Karpas-422 (cell line): ENCODE data around the gene CENPC. TPM values are rescaled to one million over a fixed set of nuclear protein-coding genes. Genes with fewer than 3 reads are reported as not detected.
A peak's percentile ranks its signal among the peaks of the same experiment; 100 is the strongest.
"Not testable (repeated sequence)": the region's sequence is repeated elsewhere in the genome, so short reads cannot be mapped to it uniquely, and the experiment has no call there.

ENCODE experiments used
- DNase-seq: peaks from one replicate; pipeline ENCODE4 v3.0.0-alpha.2; 2015
- H2AFZ ChIP-seq: fragments of 200-600 bp; sonication (generic); 2 replicates; pipeline ENCODE4 v1.6.1; 2014; ENCODE audit warnings: antibody characterized with exemption, low read length, mixed read lengths
- H3K27ac ChIP-seq: fragments of 200-600 bp; sonication (generic); 2 replicates; pipeline ENCODE4 v1.5.1; 2014; ENCODE audit warnings: mild to moderate bottlenecking, low read length, moderate library complexity
- H3K27me3 ChIP-seq: fragments of 200-600 bp; sonication (generic); 2 replicates; pipeline ENCODE4 v1.6.1; 2014; ENCODE audit warnings: low read length, mixed read lengths
- H3K36me3 ChIP-seq: fragments of 200-600 bp; sonication (generic); 2 replicates; pipeline ENCODE4 v1.6.1; 2014; ENCODE audit warnings: low read length, mixed read lengths; ENCODE audit not compliant: insufficient read depth
- H3K4me1 ChIP-seq: fragments of 200-600 bp; sonication (generic); 2 replicates; pipeline ENCODE4 v1.6.1; 2014; ENCODE audit warnings: mild to moderate bottlenecking, low read length, mixed read lengths
- H3K4me2 ChIP-seq: fragments of 200-600 bp; sonication (generic); 2 replicates; pipeline ENCODE4 v1.6.1; 2014; ENCODE audit warnings: low read length, low read depth, mild to moderate bottlenecking; ENCODE audit not compliant: poor library complexity, severe bottlenecking
- H3K4me3 ChIP-seq: fragments of 200-600 bp; sonication (generic); 2 replicates; pipeline ENCODE4 v1.5.1; 2014; ENCODE audit warnings: mild to moderate bottlenecking, antibody characterized with exemption, low read length, mixed read lengths
- H3K79me2 ChIP-seq: fragments of 200-600 bp; sonication (generic); 2 replicates; pipeline ENCODE4 v1.6.1; 2014; ENCODE audit warnings: mild to moderate bottlenecking, low read length, mixed read lengths
- H3K9ac ChIP-seq: fragments of 200-600 bp; sonication (generic); 2 replicates; pipeline ENCODE4 v1.6.0; 2014; ENCODE audit warnings: low read length
- H3K9me2 ChIP-seq: fragments of 200-600 bp; sonication (generic), shearing (Covaris generic); replicated peaks from 2 replicates; pipeline ENCODE4 v1.6.0; 2014; ENCODE audit warnings: mild to moderate bottlenecking, low read length, moderate library complexity; ENCODE audit not compliant: insufficient read depth
- H3K9me3 ChIP-seq: fragments of 300-700, 200-600 bp; sonication (generic); 2 replicates; pipeline ENCODE4 v1.6.1; 2014; ENCODE audit warnings: low read length, mixed read lengths
- H4K20me1 ChIP-seq: fragments of 200-600 bp; sonication (generic); 2 replicates; pipeline ENCODE4 v1.6.1; 2014; ENCODE audit warnings: mild to moderate bottlenecking, antibody characterized with exemption, low read length, low read depth; ENCODE audit not compliant: insufficient read depth
- total RNA-seq: library from RNA; depleted of rRNA; stranded (reverse); fragments of >200 nt; shearing (Covaris generic); gene quantifications from 2 replicates; pipeline ENCODE4 v1.2.3, GENCODE V29; 2014; ENCODE audit warnings: low replicate concordance

Gene CENPC
- total RNA-seq, 1 experiment from 2014 or later: 44.5 TPM

- Histone ChIP-seq H3K4me1 (peaks cover 57% of the 10 kb centered on the region), H4K20me1 (no peaks in the 10 kb centered on the region), H3K9me3 (no peaks in the 10 kb centered on the region), H2AFZ (peak within 1 kb of the TSS; percentile 77), H3K4me3 (peak within 1 kb of the TSS; percentile 88), H3K79me2 (peaks cover 51% of the 10 kb centered on the region), H3K36me3 (no peaks in the 10 kb centered on the region), H3K27me3 (no peaks in the 10 kb centered on the region), H3K27ac (peak within 1 kb of the TSS; percentile 89), H3K4me2 (peak within 1 kb of the TSS; percentile 89), H3K9ac (peak within 1 kb of the TSS; percentile 84), H3K9me2 (no peaks in the 10 kb centered on the region)
- DNase-seq: peak; percentile 93
These were observed 13.2 kb upstream of the CENPC start, which contains the start of gene STAP1 for GRCh38 chr4:67558493-67558892. STAP1 (plus strand) TSS chr4:67558727; CDS start chr4:67558810, 83 bp downstream.

DNA sequence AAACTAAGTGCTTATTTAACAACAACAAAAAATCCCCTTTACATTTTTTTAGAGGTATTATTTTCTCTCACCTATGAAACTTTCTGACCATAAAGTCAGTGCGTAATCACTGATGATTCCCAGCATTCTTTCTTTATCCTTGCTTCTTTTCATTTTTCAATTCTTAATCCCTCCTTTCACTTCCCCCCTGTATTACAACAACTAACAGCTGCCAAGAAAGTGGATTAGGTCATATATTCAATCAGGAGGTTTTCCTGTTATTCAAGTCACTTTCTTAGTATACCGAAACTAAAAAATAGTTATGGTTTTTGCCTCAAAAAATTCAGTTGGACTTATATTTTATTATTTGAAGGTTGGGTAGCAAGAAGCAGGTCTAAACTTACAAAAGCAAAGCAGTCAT, 11.1 kb upstream of the CENPC start:
- H2AFZ ChIP-seq: peak overlapping the region; percentile 73
- no peaks in the 10 kb centered on the region for H3K27me3 ChIP-seq

DNA sequence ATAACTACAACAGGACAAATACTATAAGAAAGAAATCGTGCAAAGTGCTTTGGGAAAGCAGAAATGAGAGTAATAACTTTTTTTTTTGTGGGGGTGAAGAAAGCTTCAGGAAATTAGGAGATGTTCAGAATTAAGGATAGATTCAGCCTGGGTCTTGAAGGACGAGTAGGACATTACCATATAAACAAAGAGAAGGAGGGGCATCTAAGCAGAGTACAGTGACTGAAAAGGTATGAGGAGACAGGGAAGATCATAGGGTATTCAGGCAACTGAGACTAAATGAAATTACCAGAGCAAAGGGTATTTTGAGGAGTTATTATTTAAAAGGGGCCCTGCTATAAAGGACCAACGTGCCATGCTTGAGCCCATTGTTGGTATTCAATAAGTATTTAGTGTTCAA, 10.1 kb upstream of the CENPC start:
- no peaks in the 10 kb centered on the region for H3K9me2 ChIP-seq
- no peaks in the 10 kb centered on the region for H3K27me3 ChIP-seq
- peaks cover 24% of the 10 kb centered on the region for H3K79me2 ChIP-seq
- DNase-seq: no peak
- peak overlapping the region; percentile 44; the same call in 1 of the 2 replicates for H2AFZ ChIP-seq
- H3K27ac ChIP-seq: no peak overlapping the region
- H4K20me1 ChIP-seq: no peaks in the 10 kb centered on the region
- no peak overlapping the region for H3K4me2 ChIP-seq
- no peak overlapping the region for H3K9ac ChIP-seq
- H3K4me1 ChIP-seq: peaks cover 57% of the 10 kb centered on the region
- no peaks in the 10 kb centered on the region for H3K9me3 ChIP-seq
- no peaks in the 10 kb centered on the region for H3K36me3 ChIP-seq
- no peak overlapping the region for H3K4me3 ChIP-seq

More for the DNA sequence above, 11.1 kb upstream of the CENPC start:
- peaks cover 60% of the 10 kb centered on the region for H3K4me1 ChIP-seq
- H3K4me2 ChIP-seq: peak overlapping the region; percentile 32
- no peaks in the 10 kb centered on the region for H4K20me1 ChIP-seq
- H3K9me2 ChIP-seq: no peaks in the 10 kb centered on the region
- no peaks in the 10 kb centered on the region for H3K9me3 ChIP-seq
- no peaks in the 10 kb centered on the region for H3K36me3 ChIP-seq
- peaks cover 34% of the 10 kb centered on the region for H3K79me2 ChIP-seq
- H3K4me3 ChIP-seq: no peak overlapping the region
- DNase-seq: no peak
- 0 out of 2 replicates have a peak overlapping the region, but pooled peaks have one; percentile 2 for H3K27ac ChIP-seq
- H3K9ac ChIP-seq: no peak overlapping the region

DNA sequence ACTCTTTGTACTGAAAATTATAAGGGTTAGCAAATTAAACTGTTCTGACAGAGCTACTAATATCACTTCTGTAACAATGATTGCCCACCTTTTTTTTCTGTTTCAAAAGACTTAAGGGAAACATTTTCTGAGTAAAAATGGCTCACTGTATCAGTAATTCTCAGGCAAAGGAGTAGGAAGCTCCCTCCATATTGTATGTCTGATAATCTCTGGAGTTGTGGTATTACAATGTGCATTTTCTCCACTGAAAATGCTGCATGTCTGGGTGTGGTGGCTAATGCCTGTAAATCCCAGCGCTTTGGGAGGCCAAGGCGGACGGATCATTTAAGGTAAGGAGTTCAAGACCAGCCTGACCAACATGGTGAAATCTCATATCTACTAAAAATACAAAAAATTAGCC, 8.8 kb upstream of the CENPC start:
- H3K4me2 ChIP-seq: no peak overlapping the region
- no peak overlapping the region for H3K4me3 ChIP-seq
- H3K27ac ChIP-seq: no peak overlapping the region
- no peak for DNase-seq
- no peaks in the 10 kb centered on the region for H3K27me3 ChIP-seq
- no peaks in the 10 kb centered on the region for H3K36me3 ChIP-seq
- H3K4me1 ChIP-seq: peaks cover 60% of the 10 kb centered on the region
- H3K9ac ChIP-seq: no peak overlapping the region
- peaks cover 11% of the 10 kb centered on the region for H3K79me2 ChIP-seq
- 0 out of 2 replicates have a peak overlapping the region, but pooled peaks have one; percentile 5 for H2AFZ ChIP-seq
- H3K9me3 ChIP-seq: no peaks in the 10 kb centered on the region
- no peaks in the 10 kb centered on the region for H3K9me2 ChIP-seq
- no peaks in the 10 kb centered on the region for H4K20me1 ChIP-seq

DNA sequence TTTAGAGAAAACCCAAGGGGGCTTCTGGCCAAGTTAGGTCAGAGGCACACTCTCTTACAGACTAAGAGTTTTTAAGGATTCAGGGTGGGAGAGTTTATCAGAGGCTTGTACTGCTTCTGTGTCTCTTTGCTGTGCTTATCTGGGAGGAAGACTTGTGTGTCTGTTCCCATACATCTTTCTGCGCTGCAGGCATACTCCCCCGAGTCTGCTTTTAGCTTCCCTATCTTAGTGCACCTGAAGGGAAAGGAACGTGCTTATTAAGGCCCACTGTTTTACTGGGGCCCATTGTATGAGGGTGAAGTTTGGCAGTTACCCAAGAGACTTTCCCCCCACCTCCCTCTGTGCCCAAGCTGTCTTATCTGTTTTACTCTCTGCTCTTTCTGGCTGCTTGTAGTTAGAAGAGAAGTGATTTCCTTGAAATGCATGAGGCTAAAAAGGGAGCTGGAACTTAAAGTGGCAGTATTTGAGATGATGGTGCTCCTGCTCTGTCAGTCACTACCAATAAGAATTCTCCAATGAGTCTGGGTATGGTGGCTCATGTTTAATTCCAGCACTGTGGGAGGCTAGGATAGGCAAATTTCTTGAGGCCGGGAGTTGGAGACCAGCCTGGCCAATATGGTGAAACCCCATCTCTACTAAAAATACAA, 7.0 kb upstream of the CENPC start:
- Histone ChIP-seq H3K9ac (0 out of 2 replicates have a peak overlapping the region, but pooled peaks have one; percentile 10), H2AFZ (peak overlapping the region; percentile 45; the same call in 1 of the 2 replicates), H3K4me2 (peak overlapping the region; percentile 9), H3K4me1 (peaks cover 67% of the 10 kb centered on the region)
- H3K79me2 ChIP-seq, H3K9me2 ChIP-seq, DNase-seq, H3K4me3 ChIP-seq, H3K27me3 ChIP-seq, H3K27ac ChIP-seq, H4K20me1 ChIP-seq, H3K36me3 ChIP-seq, H3K9me3 ChIP-seq: not testable (repeated sequence)

DNA sequence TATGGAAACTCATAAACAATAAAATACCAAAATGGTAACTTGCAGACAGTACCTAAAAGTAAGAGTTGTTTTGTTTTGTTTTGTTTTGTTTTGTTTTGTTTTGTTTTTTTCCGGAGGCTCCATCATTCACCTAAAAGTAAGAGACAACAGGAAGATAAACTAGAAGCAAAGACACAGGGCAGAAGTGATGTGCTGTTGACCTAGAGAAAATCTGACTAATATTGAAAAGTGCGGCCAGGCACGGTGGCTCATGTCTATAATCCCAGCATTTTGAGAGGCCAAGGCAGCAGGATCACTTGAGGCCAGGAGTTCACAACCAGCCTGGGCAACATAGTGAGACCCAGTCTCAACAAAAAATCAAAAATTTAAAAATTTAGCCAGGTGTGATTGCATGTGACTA, 5.6 kb upstream of the CENPC start:
- Histone ChIP-seq H3K4me3 (no peak overlapping the region), H3K79me2 (no peaks in the 10 kb centered on the region), H3K27ac (0 out of 2 replicates have a peak overlapping the region, but pooled peaks have one; percentile 33), H3K9ac (0 out of 2 replicates have a peak overlapping the region, but pooled peaks have one; percentile 12), H3K9me2 (no peaks in the 10 kb centered on the region), H3K36me3 (no peaks in the 10 kb centered on the region), H3K9me3 (no peaks in the 10 kb centered on the region), H2AFZ (0 out of 2 replicates have a peak overlapping the region, but pooled peaks have one; percentile 7), H3K4me1 (peaks cover 68% of the 10 kb centered on the region), H4K20me1 (no peaks in the 10 kb centered on the region), H3K4me2 (peak overlapping the region; percentile 65), H3K27me3 (no peaks in the 10 kb centered on the region)
- no peak for DNase-seq

DNA sequence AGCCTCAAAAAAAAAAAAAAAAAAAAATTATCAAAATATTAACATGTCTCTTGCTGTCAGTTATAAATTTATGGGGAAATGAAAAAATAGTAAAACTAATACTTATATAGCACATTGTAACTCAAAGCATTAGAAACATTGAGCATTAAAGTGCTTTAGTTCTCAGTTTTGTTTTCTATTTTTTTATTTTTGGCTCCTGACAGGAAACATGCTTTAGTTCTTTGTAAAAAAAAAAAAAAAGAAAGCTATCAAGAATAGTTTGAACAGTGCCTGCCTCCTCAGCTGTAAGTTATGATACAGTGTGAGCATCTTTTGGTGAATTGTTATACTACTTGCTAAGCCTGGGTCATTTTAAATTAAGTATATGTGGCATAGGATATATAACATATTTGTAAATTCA, 5.1 kb upstream of the CENPC start:
- H3K4me1 ChIP-seq: peaks cover 64% of the 10 kb centered on the region
- 0 out of 2 replicates have a peak overlapping the region, but pooled peaks have one; percentile 33 for H3K27ac ChIP-seq
- H3K4me3 ChIP-seq: peak overlapping the region; percentile 28
- H4K20me1 ChIP-seq: no peaks in the 10 kb centered on the region
- H2AFZ ChIP-seq: 0 out of 2 replicates have a peak overlapping the region, but pooled peaks have one; percentile 7
- H3K27me3 ChIP-seq: no peaks in the 10 kb centered on the region
- H3K4me2 ChIP-seq: peak overlapping the region; percentile 65
- H3K36me3 ChIP-seq: no peaks in the 10 kb centered on the region
- H3K9me2 ChIP-seq: no peaks in the 10 kb centered on the region
- no peaks in the 10 kb centered on the region for H3K79me2 ChIP-seq
- no peaks in the 10 kb centered on the region for H3K9me3 ChIP-seq
- H3K9ac ChIP-seq: peak overlapping the region; percentile 12; the same call in 1 of the 2 replicates
- DNase-seq: no peak

GRCh38 chr4:67549123-67549522, 3.8 kb upstream of the CENPC start:
- peak overlapping the region; percentile 65 for H3K4me2 ChIP-seq
- DNase-seq: peak; percentile 87

More at GRCh38 chr4:67549123-67549522, 3.8 kb upstream of the CENPC start:
- 0 out of 2 replicates have a peak, but pooled peaks cover under 1% of the 10 kb centered on the region for H3K36me3 ChIP-seq
- peaks cover 11% of the 10 kb centered on the region for H3K79me2 ChIP-seq
- H2AFZ ChIP-seq: peak overlapping the region; percentile 79
- H3K4me1 ChIP-seq: peaks cover 60% of the 10 kb centered on the region
- H3K27me3 ChIP-seq: no peaks in the 10 kb centered on the region
- no peak overlapping the region for H3K9ac ChIP-seq
- peak overlapping the region; percentile 30; the same call in 1 of the 2 replicates for H3K27ac ChIP-seq
- H3K9me2 ChIP-seq: no peaks in the 10 kb centered on the region
- peak overlapping the region; percentile 28 for H3K4me3 ChIP-seq
- H3K9me3 ChIP-seq: no peaks in the 10 kb centered on the region
- no peaks in the 10 kb centered on the region for H4K20me1 ChIP-seq
